ENCODE results near the gene GFRA1.
A peak's percentile ranks its signal among the peaks of the same experiment; 100 is the strongest.

GFRA1 gene

DNA sequence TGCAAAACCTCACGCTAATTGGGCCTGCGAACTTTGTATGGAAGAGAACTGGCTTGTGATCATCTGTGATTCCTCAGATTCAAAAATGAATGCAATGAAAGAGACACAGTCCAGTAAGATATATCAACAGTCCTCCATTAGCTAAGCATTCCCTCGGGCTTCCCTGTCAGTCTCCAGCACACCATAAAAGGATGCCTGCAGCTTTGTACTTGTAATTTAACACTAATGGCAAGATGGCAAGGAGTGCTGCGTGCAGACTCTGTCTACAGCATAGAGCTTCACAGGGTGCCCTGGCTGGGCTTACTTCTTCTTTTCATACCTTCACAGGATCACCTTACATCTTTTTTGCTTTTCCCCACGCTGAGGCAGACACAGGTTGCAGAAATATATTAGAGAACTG lies 200.0 kb downstream of the GFRA1 start:
- Histone ChIP-seq H3K36me3 (ENCODE audit: control insufficient read depth, insufficient read depth, low read length, severe bottlenecking) (no peaks in the 10 kb centered on the region), H3K9me3 (ENCODE audit: control insufficient read depth, low read length) (no peaks in the 10 kb centered on the region), H3K27me3 (replicated peaks; ENCODE audit: control insufficient read depth, insufficient read depth, low read length) (no peaks in the 10 kb centered on the region), H3K4me3 (ENCODE audit: low read length) (no peak overlapping the region), H3K4me1 (ENCODE audit: control insufficient read depth, insufficient read depth, low read length) (no peaks in the 10 kb centered on the region), H3K9ac (ENCODE audit: low read length) (no peak overlapping the region)
- no peak for DNase-seq (ENCODE audit: low read depth)

DNA sequence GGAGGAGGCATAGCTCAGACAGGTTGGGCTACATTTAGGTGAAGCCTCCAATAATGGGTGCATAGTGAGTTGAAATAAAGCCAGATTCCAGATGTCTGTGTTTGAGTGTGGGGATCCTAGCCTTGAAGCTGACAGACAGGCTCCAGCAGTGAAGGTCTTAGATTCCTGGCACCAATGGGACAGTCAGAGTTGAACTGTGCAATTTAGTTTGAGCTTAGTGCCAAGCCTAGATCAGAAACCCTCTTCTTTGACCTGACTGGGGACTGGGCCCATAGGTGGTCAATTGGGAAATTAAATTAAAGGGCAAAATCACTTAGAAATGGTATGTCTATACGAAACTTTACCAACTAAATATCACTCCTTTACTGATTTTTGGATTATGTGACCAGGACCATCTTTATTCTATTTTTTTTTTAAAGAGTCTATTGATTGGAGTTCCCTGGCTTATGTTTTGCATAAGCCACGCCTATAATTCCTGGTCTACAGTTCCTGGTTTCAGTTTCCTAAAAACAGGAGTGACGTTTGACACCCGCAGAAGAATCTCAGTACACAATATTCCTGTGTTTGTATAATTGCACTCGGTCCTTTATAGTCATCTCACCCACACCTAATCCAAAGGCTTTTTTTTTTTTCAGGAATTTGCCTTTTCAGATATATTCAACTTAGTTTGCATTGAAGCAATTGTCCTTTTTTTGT lies 201.4 kb downstream of the GFRA1 start:
- H3K4me3 ChIP-seq (ENCODE audit: low read length), result no peak overlapping the region
- no peaks in the 10 kb centered on the region for H3K9me3 ChIP-seq (ENCODE audit: control insufficient read depth, low read length)
- no peak overlapping the region for H3K9ac ChIP-seq (ENCODE audit: low read length)
- H3K27me3 ChIP-seq (replicated peaks; ENCODE audit: control insufficient read depth, insufficient read depth, low read length), result no peaks in the 10 kb centered on the region
- DNase-seq (ENCODE audit: low read depth), result no peak
- H3K36me3 ChIP-seq (ENCODE audit: control insufficient read depth, insufficient read depth, low read length, severe bottlenecking), result no peaks in the 10 kb centered on the region
- no peaks in the 10 kb centered on the region for H3K4me1 ChIP-seq (ENCODE audit: control insufficient read depth, insufficient read depth, low read length)

DNA sequence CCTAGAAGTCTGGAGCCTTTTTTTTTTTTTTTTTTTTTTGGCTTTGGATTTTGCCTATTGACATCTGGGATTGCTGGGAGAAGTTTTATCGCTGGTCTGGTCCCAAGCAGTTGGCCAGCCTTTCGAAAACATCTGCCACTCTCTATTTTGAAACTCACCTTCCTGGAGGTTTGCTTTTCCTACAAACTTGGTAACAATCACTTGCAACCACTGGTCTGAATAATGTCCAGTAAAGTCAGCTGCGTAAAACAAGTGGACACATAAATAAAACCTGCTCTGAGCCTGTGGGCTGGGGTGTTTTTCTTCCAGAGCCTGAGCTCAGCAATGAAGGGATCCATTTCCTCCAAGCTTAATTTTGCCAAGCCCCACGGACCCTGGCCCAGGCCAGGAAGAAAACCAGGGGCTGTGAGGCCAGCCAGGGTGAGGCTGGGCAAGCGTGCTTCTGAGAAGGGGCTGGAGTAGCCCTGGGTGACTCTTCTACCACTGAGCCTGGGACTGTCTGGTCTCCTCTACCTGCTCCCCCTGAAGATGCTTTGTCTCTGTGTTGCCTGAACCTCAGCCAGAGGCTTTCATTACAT lies 202.2 kb downstream of the GFRA1 start:
- no peak overlapping the region for H3K9ac ChIP-seq (ENCODE audit: low read length)
- H3K27me3 ChIP-seq (replicated peaks; ENCODE audit: control insufficient read depth, insufficient read depth, low read length), result no peaks in the 10 kb centered on the region
- no peaks in the 10 kb centered on the region for H3K4me1 ChIP-seq (ENCODE audit: control insufficient read depth, insufficient read depth, low read length)

DNA sequence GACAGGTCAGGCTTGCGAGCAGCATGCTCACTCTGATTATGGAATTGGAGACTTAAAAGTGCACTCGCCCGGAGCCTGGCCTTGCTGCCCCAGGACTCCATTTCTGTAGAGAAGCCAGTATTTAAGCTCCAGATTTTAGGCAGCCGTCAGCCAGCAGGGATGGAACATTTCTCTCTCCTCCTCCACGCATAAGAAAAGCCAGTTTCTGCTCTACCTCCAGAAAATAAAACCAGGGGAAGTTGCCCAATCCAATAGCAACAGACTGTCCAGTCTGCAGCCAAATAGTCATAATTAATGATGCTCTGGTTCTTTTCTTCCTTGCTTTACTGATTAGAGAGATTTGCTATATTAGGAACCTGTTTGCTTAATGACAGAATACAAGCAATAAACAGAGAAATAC lies 203.2 kb downstream of the GFRA1 start:
- H3K36me3 ChIP-seq (ENCODE audit: control insufficient read depth, insufficient read depth, low read length, severe bottlenecking), result no peaks in the 10 kb centered on the region
- no peaks in the 10 kb centered on the region for H3K9me3 ChIP-seq (ENCODE audit: control insufficient read depth, low read length)
- H3K4me3 ChIP-seq (ENCODE audit: low read length), result no peak overlapping the region
- no peak overlapping the region for H3K9ac ChIP-seq (ENCODE audit: low read length)
- H3K4me1 ChIP-seq (ENCODE audit: control insufficient read depth, insufficient read depth, low read length), result no peaks in the 10 kb centered on the region
- DNase-seq (ENCODE audit: low read depth), result no peak
- H3K27me3 ChIP-seq (replicated peaks; ENCODE audit: control insufficient read depth, insufficient read depth, low read length), result no peaks in the 10 kb centered on the region

More for the DNA sequence above, 202.2 kb downstream of the GFRA1 start:
- Histone ChIP-seq H3K36me3 (ENCODE audit: control insufficient read depth, insufficient read depth, low read length, severe bottlenecking) (no peaks in the 10 kb centered on the region), H3K4me3 (ENCODE audit: low read length) (no peak overlapping the region), H3K9me3 (ENCODE audit: control insufficient read depth, low read length) (no peaks in the 10 kb centered on the region)
- DNase-seq (ENCODE audit: low read depth), result no peak

DNA sequence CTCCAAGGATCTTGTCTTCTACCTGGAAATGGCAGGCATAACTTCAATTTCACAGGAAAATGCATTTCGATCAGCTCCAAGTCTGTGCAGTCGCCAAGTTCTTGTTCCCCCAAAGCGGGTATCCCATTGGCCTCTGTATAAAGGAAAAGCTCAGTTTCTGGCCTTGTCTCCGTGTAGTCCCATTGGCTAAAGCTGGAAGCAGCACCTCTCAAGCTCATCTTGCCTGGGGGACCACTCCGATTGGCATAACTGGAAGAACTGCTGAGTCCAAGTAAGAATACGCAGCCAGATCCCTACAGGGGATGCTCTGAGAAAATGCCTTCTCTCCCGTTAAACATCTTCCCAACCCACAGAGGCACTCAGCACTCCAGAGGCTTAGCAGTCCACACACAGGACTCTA lies 205.2 kb downstream of the GFRA1 start:
- Histone ChIP-seq H3K9me3 (ENCODE audit: control insufficient read depth, low read length) (no peaks in the 10 kb centered on the region), H3K9ac (ENCODE audit: low read length) (no peak overlapping the region), H3K27me3 (replicated peaks; ENCODE audit: control insufficient read depth, insufficient read depth, low read length) (no peaks in the 10 kb centered on the region), H3K4me1 (ENCODE audit: control insufficient read depth, insufficient read depth, low read length) (no peaks in the 10 kb centered on the region), H3K36me3 (ENCODE audit: control insufficient read depth, insufficient read depth, low read length, severe bottlenecking) (no peaks in the 10 kb centered on the region), H3K4me3 (ENCODE audit: low read length) (no peak overlapping the region)
- DNase-seq (ENCODE audit: low read depth), result no peak

DNA sequence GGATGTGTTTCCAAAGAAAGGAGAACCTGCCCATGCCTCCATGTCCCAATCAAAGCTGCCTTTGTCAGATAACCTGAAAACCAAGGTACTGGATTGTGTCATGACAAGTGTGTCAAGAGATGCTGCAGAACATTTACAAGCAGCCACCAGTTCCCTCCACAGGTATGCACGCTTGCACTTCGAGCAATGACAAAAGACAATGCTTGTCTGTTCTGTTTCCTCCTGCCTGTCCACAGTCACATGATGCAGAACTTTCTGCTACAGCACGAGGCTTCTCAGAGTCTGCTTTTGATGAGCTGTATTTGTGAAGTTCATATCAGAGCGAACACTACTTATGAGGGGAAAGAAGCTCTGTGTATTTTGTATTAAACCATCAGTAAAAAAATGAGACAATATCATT lies 209.9 kb downstream of the GFRA1 start:
- Histone ChIP-seq H3K27me3 (replicated peaks; ENCODE audit: control insufficient read depth, insufficient read depth, low read length) (no peaks in the 10 kb centered on the region), H3K9me3 (ENCODE audit: control insufficient read depth, low read length) (no peaks in the 10 kb centered on the region), H3K36me3 (ENCODE audit: control insufficient read depth, insufficient read depth, low read length, severe bottlenecking) (no peaks in the 10 kb centered on the region), H3K9ac (ENCODE audit: low read length) (no peak overlapping the region), H3K4me1 (ENCODE audit: control insufficient read depth, insufficient read depth, low read length) (no peaks in the 10 kb centered on the region), H3K4me3 (ENCODE audit: low read length) (no peak overlapping the region)
- DNase-seq (ENCODE audit: low read depth), result no peak

DNA sequence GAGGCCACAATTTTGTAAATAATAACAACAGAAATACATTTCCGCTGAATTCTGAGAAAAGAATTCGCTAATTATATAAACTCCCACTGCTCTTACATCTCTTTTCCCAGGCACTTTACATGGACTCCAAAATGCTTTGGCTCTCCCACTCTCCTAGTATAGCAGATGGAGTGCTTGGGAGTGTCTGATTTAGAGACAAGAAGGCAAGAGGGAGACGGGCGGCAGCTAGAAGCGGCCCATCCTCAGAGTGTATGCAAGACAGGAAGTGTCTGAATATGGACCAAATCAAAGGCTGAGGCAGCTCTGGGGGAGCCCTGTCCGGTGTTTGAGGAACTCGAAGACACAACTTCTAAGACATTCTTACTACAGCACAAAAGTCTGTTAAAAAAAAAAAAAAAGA lies 212.1 kb downstream of the GFRA1 start:
- Histone ChIP-seq H3K4me1 (ENCODE audit: control insufficient read depth, insufficient read depth, low read length) (peaks cover 16% of the 10 kb centered on the region), H3K4me3 (ENCODE audit: low read length) (no peak overlapping the region), H3K36me3 (ENCODE audit: control insufficient read depth, insufficient read depth, low read length, severe bottlenecking) (no peaks in the 10 kb centered on the region), H3K9ac (ENCODE audit: low read length) (no peak overlapping the region), H3K9me3 (ENCODE audit: control insufficient read depth, low read length) (no peaks in the 10 kb centered on the region), H3K27me3 (replicated peaks; ENCODE audit: control insufficient read depth, insufficient read depth, low read length) (no peaks in the 10 kb centered on the region)
- DNase-seq (ENCODE audit: low read depth), result no peak

DNA sequence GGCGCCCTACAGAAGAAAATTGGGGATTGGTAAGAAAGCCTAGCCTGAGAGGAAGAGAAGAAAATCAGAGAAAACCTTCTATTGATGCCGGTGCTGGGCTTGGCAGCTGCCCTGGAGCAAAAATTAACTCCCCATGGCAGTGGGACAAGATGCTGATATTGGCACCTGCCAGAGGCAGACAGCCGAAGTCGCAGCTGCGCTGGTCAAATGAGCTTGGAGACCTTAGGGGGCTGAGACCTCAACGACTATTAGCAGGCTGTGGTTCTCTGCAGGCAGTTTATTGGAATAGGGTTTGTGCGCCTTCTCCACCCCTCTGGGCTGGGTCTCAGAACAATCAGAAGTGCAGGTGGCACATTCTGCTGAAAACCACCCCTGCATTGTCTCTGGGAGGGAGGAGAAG lies 213.7 kb downstream of the GFRA1 start:
- Histone ChIP-seq H3K4me1 (ENCODE audit: control insufficient read depth, insufficient read depth, low read length) (peaks cover 26% of the 10 kb centered on the region), H3K4me3 (ENCODE audit: low read length) (no peak overlapping the region), H3K27me3 (replicated peaks; ENCODE audit: control insufficient read depth, insufficient read depth, low read length) (no peaks in the 10 kb centered on the region), H3K9me3 (ENCODE audit: control insufficient read depth, low read length) (no peaks in the 10 kb centered on the region), H3K36me3 (ENCODE audit: control insufficient read depth, insufficient read depth, low read length, severe bottlenecking) (no peaks in the 10 kb centered on the region), H3K9ac (ENCODE audit: low read length) (no peak overlapping the region)
- no peak for DNase-seq (ENCODE audit: low read depth)

DNA sequence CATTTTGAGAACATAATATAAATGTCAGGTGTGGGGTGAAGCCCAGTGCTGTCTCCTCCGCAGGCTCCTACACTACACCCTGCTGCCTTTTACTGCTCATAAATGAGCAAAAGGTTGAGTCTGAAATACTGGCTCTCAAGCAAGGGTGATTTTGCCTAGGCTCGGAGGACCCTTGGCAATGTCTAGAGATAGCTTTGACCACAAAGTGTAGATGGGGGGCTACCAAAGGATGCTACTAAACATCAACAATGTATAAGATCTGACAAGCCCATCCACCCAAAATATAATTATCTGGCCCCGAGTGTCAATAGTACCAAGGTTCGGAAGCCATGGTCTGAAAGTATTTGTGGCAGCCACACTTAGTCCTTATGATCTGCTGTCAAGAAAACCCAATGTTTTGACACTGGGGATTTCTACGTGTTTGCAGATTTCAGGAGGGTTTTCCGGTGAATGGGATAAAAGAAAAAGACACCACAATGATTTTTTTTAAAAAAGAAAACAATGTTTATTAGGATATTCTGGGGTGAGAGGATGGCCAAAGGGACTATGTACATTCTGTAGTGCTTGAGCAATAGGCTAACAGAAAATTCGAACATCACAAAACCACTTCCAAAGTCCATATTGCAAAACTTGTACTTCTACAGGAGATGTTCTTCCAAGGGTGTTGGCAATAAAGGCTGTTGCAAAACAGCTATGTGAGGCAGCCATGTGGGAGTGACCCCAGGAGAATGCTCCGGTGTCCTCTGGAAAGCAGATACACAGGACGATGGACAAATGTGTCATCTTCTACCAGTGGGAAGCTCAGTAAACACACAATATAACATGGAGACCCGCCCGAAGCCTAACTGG lies 216.3 kb downstream of the GFRA1 start:
- H3K9me3 ChIP-seq (ENCODE audit: control insufficient read depth, low read length), result no peaks in the 10 kb centered on the region
- H3K9ac ChIP-seq (ENCODE audit: low read length), result peak overlapping the region; percentile 50
- H3K36me3 ChIP-seq (ENCODE audit: control insufficient read depth, insufficient read depth, low read length, severe bottlenecking), result no peaks in the 10 kb centered on the region
- H3K27me3 ChIP-seq (replicated peaks; ENCODE audit: control insufficient read depth, insufficient read depth, low read length), result no peaks in the 10 kb centered on the region
- DNase-seq (ENCODE audit: low read depth), result peak; percentile 74
- peaks cover 32% of the 10 kb centered on the region for H3K4me1 ChIP-seq (ENCODE audit: control insufficient read depth, insufficient read depth, low read length)
- H3K4me3 ChIP-seq (ENCODE audit: low read length), result peak overlapping the region; percentile 40

DNA sequence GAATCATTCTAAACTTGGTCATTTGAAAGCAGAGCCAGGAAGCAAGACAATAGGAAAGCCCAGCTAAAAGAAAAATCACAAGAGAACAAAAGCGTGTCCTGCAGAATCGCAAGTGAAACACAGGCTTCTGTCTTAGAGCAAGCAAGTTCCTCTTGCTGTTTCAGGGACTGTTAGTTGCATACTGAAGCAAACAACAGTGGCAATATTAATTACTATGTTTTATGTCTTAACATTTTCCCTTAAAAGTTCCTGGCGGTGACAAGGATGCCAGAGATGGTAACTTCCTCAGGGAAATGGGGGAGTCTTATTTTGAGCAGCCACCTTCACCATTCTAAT lies 217.1 kb downstream of the GFRA1 start:
- H3K27me3 ChIP-seq (replicated peaks; ENCODE audit: control insufficient read depth, insufficient read depth, low read length), result no peaks in the 10 kb centered on the region
- no peaks in the 10 kb centered on the region for H3K9me3 ChIP-seq (ENCODE audit: control insufficient read depth, low read length)
- H3K4me1 ChIP-seq (ENCODE audit: control insufficient read depth, insufficient read depth, low read length), result peaks cover 32% of the 10 kb centered on the region
- no peak for DNase-seq (ENCODE audit: low read depth)
- no peaks in the 10 kb centered on the region for H3K36me3 ChIP-seq (ENCODE audit: control insufficient read depth, insufficient read depth, low read length, severe bottlenecking)
- H3K4me3 ChIP-seq (ENCODE audit: low read length), result no peak overlapping the region
- no peak overlapping the region for H3K9ac ChIP-seq (ENCODE audit: low read length)

DNA sequence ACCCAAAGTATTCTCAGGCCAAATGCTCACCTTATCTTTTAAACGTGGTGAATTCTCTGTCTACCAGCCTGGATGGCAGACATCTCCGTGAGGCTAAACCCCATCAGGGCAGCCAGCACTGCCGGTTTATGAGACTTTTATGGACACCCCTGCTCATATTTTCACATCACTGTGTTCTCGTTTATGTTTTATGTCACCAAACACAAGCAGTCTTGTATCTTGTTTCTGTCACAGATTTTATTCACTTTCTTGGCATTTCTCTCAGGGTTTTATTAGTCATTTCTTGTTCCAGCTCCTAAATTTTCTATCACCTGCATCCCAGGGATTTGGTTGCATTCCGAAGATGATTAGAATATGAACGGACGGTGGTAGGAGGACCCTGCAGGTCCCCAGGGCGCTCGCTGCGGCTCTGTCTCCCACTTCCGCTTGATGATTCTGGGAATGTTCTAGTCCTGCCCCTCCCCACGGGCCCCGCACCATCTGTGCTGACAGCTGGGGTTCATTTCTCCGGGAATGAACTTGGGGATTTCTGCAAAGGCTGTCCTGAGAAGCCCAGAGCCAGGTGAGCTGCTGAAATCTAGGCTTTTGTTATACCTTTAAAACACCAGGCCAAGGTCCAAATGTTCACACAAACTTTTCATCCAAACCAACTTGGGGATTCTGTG lies 217.6 kb downstream of the GFRA1 start:
- no peak overlapping the region for H3K9ac ChIP-seq (ENCODE audit: low read length)
- no peaks in the 10 kb centered on the region for H3K27me3 ChIP-seq (replicated peaks; ENCODE audit: control insufficient read depth, insufficient read depth, low read length)
- DNase-seq (ENCODE audit: low read depth), result no peak
- no peaks in the 10 kb centered on the region for H3K36me3 ChIP-seq (ENCODE audit: control insufficient read depth, insufficient read depth, low read length, severe bottlenecking)
- peaks cover 37% of the 10 kb centered on the region for H3K4me1 ChIP-seq (ENCODE audit: control insufficient read depth, insufficient read depth, low read length)
- no peaks in the 10 kb centered on the region for H3K9me3 ChIP-seq (ENCODE audit: control insufficient read depth, low read length)
- no peak overlapping the region for H3K4me3 ChIP-seq (ENCODE audit: low read length)

Measured in adipocyte (in vitro differentiated cells).